ENCODE measurements around the gene TRAF6. TPM values are rescaled to one million over a fixed set of nuclear protein-coding genes. Genes with fewer than 3 reads are reported as not detected.
A peak's percentile ranks its signal among the peaks of the same experiment; 100 is the strongest.

The TRAF6 gene
- total and polyA plus RNA-seq, 2 of the 13 experiments (the other 11 are each of a cell fraction or from before 2014, with no cell fraction given): 3.3 to 5.9 TPM

DNA sequence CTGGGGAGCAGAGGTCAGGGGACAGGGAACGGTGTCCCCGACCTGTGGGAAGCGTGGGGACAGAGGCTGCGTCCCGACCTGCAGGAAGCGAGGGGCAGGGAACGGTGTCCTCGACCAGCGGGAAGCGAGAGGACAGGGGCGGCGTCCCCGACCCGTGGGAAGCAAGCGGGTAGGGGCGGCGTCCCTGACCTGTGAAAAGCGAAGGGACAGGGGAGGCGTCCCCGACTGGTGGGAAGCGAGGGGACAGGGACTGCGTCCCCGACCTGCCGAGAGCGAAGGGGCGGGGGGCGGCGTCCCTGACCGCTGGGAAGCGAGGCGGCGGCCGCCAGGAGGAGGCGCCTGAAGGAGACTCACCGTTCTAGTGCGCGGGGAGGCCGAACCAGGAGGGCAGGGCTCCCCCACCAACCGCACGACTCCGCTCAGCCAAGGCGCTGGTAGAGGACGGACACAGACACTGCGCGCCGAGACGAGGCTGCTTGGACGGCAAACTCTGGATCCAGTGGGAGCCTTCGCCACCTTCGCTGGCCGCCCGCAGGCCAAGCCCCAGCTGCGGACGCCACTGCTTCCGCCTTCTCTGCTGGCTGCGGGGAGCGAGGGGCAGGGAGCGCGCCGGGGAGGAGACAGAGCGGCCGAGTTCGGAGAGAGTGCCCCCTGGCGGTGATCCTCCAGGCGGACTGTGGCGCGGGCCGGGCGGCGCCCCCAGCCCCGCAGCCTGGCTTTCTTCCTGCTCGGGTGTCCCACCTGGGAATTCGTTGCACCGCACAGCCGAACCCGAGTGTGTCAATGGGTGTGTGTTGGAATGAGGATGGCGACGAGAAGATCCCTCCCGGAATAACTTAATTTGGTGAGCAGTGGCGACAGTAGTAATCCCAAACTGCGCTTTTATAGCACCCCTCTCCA, at the start of gene TRAF6 (continued):
- peak; percentile 82 for TF ChIP-seq SAFB2 (CRISPR knock-in tag; IDR thresholded peaks at IDR 0.05; ENCODE audit: borderline replicate concordance, low read depth)
- peak; percentile 39; the same call in 1 of the 2 replicates for TF ChIP-seq ZNF567 (CRISPR knock-in tag; IDR thresholded peaks at IDR 0.05; ENCODE audit: borderline replicate concordance)
- peak; percentile 79 for TF ChIP-seq ZNF552 (CRISPR knock-in tag; IDR thresholded peaks at IDR 0.05; ENCODE audit: borderline replicate concordance)
- TF ChIP-seq, protein P1, sequence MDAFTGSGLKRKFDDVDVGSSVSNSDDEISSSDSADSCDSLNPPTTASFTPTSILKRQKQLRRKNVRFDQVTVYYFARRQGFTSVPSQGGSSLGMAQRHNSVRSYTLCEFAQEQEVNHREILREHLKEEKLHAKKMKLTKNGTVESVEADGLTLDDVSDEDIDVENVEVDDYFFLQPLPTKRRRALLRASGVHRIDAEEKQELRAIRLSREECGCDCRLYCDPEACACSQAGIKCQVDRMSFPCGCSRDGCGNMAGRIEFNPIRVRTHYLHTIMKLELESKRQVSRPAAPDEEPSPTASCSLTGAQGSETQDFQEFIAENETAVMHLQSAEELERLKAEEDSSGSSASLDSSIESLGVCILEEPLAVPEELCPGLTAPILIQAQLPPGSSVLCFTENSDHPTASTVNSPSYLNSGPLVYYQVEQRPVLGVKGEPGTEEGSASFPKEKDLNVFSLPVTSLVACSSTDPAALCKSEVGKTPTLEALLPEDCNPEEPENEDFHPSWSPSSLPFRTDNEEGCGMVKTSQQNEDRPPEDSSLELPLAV (CRISPR knock-in tag; conservative IDR thresholded peaks at IDR 0.05; ENCODE audit: low read depth): no peak
- TF ChIP-seq, protein P2, sequence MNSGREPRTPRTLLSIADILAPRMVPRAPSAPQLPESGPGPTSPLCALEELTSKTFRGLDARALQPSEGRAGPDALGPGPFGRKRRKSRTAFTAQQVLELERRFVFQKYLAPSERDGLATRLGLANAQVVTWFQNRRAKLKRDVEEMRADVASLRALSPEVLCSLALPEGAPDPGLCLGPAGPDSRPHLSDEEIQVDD (CRISPR knock-in tag; IDR thresholded peaks at IDR 0.05; ENCODE audit: borderline replicate concordance): no peak
- TF ChIP-seq, protein P3, sequence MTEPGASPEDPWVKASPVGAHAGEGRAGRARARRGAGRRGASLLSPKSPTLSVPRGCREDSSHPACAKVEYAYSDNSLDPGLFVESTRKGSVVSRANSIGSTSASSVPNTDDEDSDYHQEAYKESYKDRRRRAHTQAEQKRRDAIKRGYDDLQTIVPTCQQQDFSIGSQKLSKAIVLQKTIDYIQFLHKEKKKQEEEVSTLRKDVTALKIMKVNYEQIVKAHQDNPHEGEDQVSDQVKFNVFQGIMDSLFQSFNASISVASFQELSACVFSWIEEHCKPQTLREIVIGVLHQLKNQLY (CRISPR knock-in tag; IDR thresholded peaks at IDR 0.05): no peak
- TF ChIP-seq, protein P4, sequence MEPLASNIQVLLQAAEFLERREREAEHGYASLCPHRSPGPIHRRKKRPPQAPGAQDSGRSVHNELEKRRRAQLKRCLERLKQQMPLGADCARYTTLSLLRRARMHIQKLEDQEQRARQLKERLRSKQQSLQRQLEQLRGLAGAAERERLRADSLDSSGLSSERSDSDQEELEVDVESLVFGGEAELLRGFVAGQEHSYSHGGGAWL (CRISPR knock-in tag; IDR thresholded peaks at IDR 0.05): peak; percentile 72; the same call in 1 of the 2 replicates
- no peak for TF ChIP-seq ZNF746 (CRISPR knock-in tag; IDR thresholded peaks at IDR 0.05)
- TF ChIP-seq, protein P5, sequence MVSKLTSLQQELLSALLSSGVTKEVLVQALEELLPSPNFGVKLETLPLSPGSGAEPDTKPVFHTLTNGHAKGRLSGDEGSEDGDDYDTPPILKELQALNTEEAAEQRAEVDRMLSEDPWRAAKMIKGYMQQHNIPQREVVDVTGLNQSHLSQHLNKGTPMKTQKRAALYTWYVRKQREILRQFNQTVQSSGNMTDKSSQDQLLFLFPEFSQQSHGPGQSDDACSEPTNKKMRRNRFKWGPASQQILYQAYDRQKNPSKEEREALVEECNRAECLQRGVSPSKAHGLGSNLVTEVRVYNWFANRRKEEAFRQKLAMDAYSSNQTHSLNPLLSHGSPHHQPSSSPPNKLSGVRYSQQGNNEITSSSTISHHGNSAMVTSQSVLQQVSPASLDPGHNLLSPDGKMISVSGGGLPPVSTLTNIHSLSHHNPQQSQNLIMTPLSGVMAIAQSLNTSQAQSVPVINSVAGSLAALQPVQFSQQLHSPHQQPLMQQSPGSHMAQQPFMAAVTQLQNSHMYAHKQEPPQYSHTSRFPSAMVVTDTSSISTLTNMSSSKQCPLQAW (CRISPR knock-in tag; IDR thresholded peaks at IDR 0.05): peak; percentile 73
- TF ChIP-seq ZNF577 (CRISPR knock-in tag; IDR thresholded peaks at IDR 0.05; ENCODE audit: borderline replicate concordance, low read depth): no peak
- no peak for TF ChIP-seq ZNF841 (CRISPR knock-in tag; IDR thresholded peaks at IDR 0.05; ENCODE audit: borderline replicate concordance)
- TF ChIP-seq, protein P6, sequence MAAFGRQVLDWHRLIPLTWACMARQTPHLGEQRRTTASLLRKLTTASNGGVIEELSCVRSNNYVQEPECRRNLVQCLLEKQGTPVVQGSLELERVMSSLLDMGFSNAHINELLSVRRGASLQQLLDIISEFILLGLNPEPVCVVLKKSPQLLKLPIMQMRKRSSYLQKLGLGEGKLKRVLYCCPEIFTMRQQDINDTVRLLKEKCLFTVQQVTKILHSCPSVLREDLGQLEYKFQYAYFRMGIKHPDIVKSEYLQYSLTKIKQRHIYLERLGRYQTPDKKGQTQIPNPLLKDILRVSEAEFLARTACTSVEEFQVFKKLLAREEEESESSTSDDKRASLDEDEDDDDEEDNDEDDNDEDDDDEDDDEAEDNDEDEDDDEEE (CRISPR knock-in tag; IDR thresholded peaks at IDR 0.05): no peak
- 0 out of 2 replicates have a peak, but pooled peaks have one; percentile 24 for TF ChIP-seq CENPT (CRISPR knock-in tag; IDR thresholded peaks at IDR 0.05; ENCODE audit: low read depth)
- peak; percentile 51 for TF ChIP-seq FOSL2 (CRISPR knock-in tag; IDR thresholded peaks at IDR 0.05)
- TF ChIP-seq, protein P7, sequence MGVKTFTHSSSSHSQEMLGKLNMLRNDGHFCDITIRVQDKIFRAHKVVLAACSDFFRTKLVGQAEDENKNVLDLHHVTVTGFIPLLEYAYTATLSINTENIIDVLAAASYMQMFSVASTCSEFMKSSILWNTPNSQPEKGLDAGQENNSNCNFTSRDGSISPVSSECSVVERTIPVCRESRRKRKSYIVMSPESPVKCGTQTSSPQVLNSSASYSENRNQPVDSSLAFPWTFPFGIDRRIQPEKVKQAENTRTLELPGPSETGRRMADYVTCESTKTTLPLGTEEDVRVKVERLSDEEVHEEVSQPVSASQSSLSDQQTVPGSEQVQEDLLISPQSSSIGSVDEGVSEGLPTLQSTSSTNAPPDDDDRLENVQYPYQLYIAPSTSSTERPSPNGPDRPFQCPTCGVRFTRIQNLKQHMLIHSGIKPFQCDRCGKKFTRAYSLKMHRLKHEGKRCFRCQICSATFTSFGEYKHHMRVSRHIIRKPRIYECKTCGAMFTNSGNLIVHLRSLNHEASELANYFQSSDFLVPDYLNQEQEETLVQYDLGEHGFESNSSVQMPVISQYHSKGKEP (CRISPR knock-in tag; IDR thresholded peaks at IDR 0.05): no peak
- no peak for TF ChIP-seq ZNF652 (CRISPR knock-in tag; IDR thresholded peaks at IDR 0.05; ENCODE audit: borderline replicate concordance, low read depth)
- TF ChIP-seq, protein P8, sequence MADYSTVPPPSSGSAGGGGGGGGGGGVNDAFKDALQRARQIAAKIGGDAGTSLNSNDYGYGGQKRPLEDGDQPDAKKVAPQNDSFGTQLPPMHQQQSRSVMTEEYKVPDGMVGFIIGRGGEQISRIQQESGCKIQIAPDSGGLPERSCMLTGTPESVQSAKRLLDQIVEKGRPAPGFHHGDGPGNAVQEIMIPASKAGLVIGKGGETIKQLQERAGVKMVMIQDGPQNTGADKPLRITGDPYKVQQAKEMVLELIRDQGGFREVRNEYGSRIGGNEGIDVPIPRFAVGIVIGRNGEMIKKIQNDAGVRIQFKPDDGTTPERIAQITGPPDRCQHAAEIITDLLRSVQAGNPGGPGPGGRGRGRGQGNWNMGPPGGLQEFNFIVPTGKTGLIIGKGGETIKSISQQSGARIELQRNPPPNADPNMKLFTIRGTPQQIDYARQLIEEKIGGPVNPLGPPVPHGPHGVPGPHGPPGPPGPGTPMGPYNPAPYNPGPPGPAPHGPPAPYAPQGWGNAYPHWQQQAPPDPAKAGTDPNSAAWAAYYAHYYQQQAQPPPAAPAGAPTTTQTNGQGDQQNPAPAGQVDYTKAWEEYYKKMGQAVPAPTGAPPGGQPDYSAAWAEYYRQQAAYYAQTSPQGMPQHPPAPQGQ (CRISPR knock-in tag; IDR thresholded peaks at IDR 0.05; ENCODE audit: borderline replicate concordance): no peak

All from HepG2 (cell line).